HepG2 (cell line): ENCODE data around the gene YY1. TPM values are rescaled to one million over a fixed set of nuclear protein-coding genes. Genes with fewer than 3 reads are reported as not detected.

Source experiments
- DPF2 ChIP-seq: sonication (generic); formaldehyde crosslinking; IDR thresholded peaks from 2 replicates; pipeline ENCODE4 v1.4.0; 2020; ENCODE audit warnings: mild to moderate bottlenecking, low read depth, missing genetic modification reagents, borderline replicate concordance
- EED ChIP-seq: sonication (generic); formaldehyde crosslinking; IDR thresholded peaks from 2 replicates; pipeline ENCODE4 v1.5.0; 2020; ENCODE audit warnings: mild to moderate bottlenecking, missing genetic modification reagents
- FOXA3 ChIP-seq: IDR thresholded peaks from 2 replicates; pipeline ENCODE4 v1.6.1; 2016; ENCODE audit warnings: missing genetic modification reagents, missing compliant biosample characterization
- FOXP1 ChIP-seq, 2 experiments: fragments of 450-650 bp in 1 of 2; IDR thresholded peaks; 2 replicates each; pipeline ENCODE4 v1.6.1; 2017 to 2018; ENCODE audit warnings: antibody characterized with exemption in 1 of 2
- MED8 ChIP-seq: sonication (generic); formaldehyde crosslinking; IDR thresholded peaks from 2 replicates; pipeline ENCODE4 v1.8.1; 2023; ENCODE audit warnings: mild to moderate bottlenecking, missing genetic modification reagents; ENCODE audit not compliant: insufficient replicate concordance
- NFE2 ChIP-seq: sonication (generic); formaldehyde crosslinking; IDR thresholded peaks from 2 replicates; pipeline ENCODE4 v1.4.0; 2020; ENCODE audit warnings: missing genetic modification reagents
- POLR2AphosphoS2 ChIP-seq: IDR thresholded peaks from 2 replicates; pipeline ENCODE4 v1.6.1; 2011; ENCODE audit warnings: low read depth, low read length, improper control_type of control experiment
- SALL2 ChIP-seq: sonication (generic); formaldehyde crosslinking; IDR thresholded peaks from 2 replicates; pipeline ENCODE4 v1.8.1; 2023; ENCODE audit warnings: mild to moderate bottlenecking, missing genetic modification reagents, inconsistent platforms
- SOX6 ChIP-seq, 2 experiments: fragments of 450-650 bp in 1 of 2; sonication (generic) in 1 of 2; formaldehyde crosslinking in 1 of 2; IDR thresholded peaks; 2 replicates each; pipeline versions ENCODE4 v1.4.0 to v1.6.1; 2017 to 2020; ENCODE audit warnings: antibody characterized with exemption in 1 of 2, mild to moderate bottlenecking in 1 of 2, missing genetic modification reagents in 1 of 2
- SP5 ChIP-seq: IDR thresholded peaks from 2 replicates; pipeline ENCODE4 v1.6.1; 2016; ENCODE audit warnings: low read depth, borderline replicate concordance
- SPEN ChIP-seq: sonication (generic); formaldehyde crosslinking; IDR thresholded peaks from 2 replicates; pipeline ENCODE4 v1.5.1; 2020; ENCODE audit warnings: low read depth, mild to moderate bottlenecking, missing genetic modification reagents
- TBX3 ChIP-seq: fragments of 450-650 bp; IDR thresholded peaks from 2 replicates; pipeline ENCODE4 v1.6.1; 2017; ENCODE audit warnings: antibody characterized with exemption, mild to moderate bottlenecking, inconsistent platforms, borderline replicate concordance
- ZFP36L1 ChIP-seq: sonication (generic); formaldehyde crosslinking; IDR thresholded peaks from 2 replicates; pipeline ENCODE4 v1.8.0; 2022; ENCODE audit warnings: mild to moderate bottlenecking, missing genetic modification reagents, moderate library complexity
- ZNF280D ChIP-seq: sonication (generic); formaldehyde crosslinking; IDR thresholded peaks from 2 replicates; pipeline ENCODE4 v1.5.1; 2020; ENCODE audit warnings: mild to moderate bottlenecking, missing genetic modification reagents
- ZNF329 ChIP-seq: sonication (generic); formaldehyde crosslinking; IDR thresholded peaks from 2 replicates; pipeline ENCODE4 v1.9.0; 2021; ENCODE audit warnings: low read depth, mild to moderate bottlenecking, missing genetic modification reagents
- ZNF660 ChIP-seq: sonication (generic); formaldehyde crosslinking; IDR thresholded peaks from 2 replicates; pipeline ENCODE4 v1.5.1; 2020; ENCODE audit warnings: mild to moderate bottlenecking, low read depth, missing genetic modification reagents, borderline replicate concordance
- ZNF710 ChIP-seq: sonication (generic); formaldehyde crosslinking; IDR thresholded peaks from 2 replicates; pipeline ENCODE4 v1.5.0; 2020; ENCODE audit warnings: mild to moderate bottlenecking, missing genetic modification reagents, borderline replicate concordance
- ZNF75D ChIP-seq: sonication (generic); formaldehyde crosslinking; IDR thresholded peaks from 2 replicates; pipeline ENCODE4 v1.8.1; 2023; ENCODE audit warnings: missing genetic modification reagents, mild to moderate bottlenecking, borderline replicate concordance
- ZSCAN12 ChIP-seq: sonication (generic); formaldehyde crosslinking; IDR thresholded peaks from 2 replicates; pipeline ENCODE4 v1.9.0; 2021; ENCODE audit warnings: mild to moderate bottlenecking, missing genetic modification reagents
- polyA plus RNA-seq, 8 experiments: library from polyadenylated mRNA; depleted of rRNA in 3 of 8; stranded (reverse) in 7 of 8; unstranded in 1 of 8; fragments of >200 nt; fragmentation: Illumina TruSeq in 4 of 8; extraction: Trizol in 4 of 8; gene quantifications; 2 replicates each; pipeline versions ENCODE4 v1.2.1 to v1.2.3, GENCODE V29; 2011 to 2016; ENCODE audit warnings: low read depth in 4 of 8, missing spikeins in 1 of 8, mixed read lengths in 1 of 8; ENCODE audit not compliant: insufficient read depth in 1 of 8
- total RNA-seq, 5 experiments: library from RNA; depleted of rRNA; stranded (reverse); fragments of >200 nt; fragmentation: Illumina TruSeq; extraction: Trizol; gene quantifications; 2 replicates each; pipeline ENCODE4 v1.2.3, GENCODE V29; 2016; ENCODE audit warnings: low read depth in 1 of 5
- TF ChIP-seq, protein P1 (sequence below): conservative IDR thresholded peaks from 2 replicates; pipeline ENCODE4 v1.6.1; 2018; ENCODE audit warnings: missing genetic modification reagents

Gene YY1
- total and polyA plus RNA-seq, 2 of the 13 experiments (the other 11 are each of a cell fraction or from before 2014, with no cell fraction given): 29.4 to 68.1 TPM

- TF ChIP-seq ZFP36L1 (CRISPR knock-in tag) (peak; percentile 65; the same call in 1 of the 2 replicates), SOX6 (IDR thresholded peaks at IDR 0.05) (no peak), SOX6 (CRISPR knock-in tag; IDR thresholded peaks at IDR 0.05) (peak; percentile 79), FOXA3 (CRISPR knock-in tag) (peak; percentile 62), ZNF710 (CRISPR knock-in tag) (peak; percentile 61; the same call in 1 of the 2 replicates), NFE2 (CRISPR knock-in tag) (no peak), SALL2 (peak; percentile 85; the same call in 1 of the 2 replicates), MED8 (CRISPR knock-in tag) (peak; percentile 28), ZNF329 (no peak), SP5 (CRISPR knock-in tag) (peak; percentile 79), FOXP1 (IDR thresholded peaks at IDR 0.05) (no peak), FOXP1 (CRISPR knock-in tag; IDR thresholded peaks at IDR 0.05) (peak; percentile 30; the same call in 1 of the 2 replicates), ZNF75D (no peak), ZSCAN12 (CRISPR knock-in tag) (peak; percentile 80; the same call in 1 of the 2 replicates), ZNF660 (CRISPR knock-in tag) (no peak), DPF2 (CRISPR knock-in tag) (no peak), EED (CRISPR knock-in tag) (peak; percentile 41; the same call in 1 of the 2 replicates), ZNF280D (peak; percentile 85), SPEN (CRISPR knock-in tag) (peak; percentile 89), POLR2AphosphoS2 (no peak), TBX3 (peak; percentile 96)
- TF ChIP-seq, protein P1, sequence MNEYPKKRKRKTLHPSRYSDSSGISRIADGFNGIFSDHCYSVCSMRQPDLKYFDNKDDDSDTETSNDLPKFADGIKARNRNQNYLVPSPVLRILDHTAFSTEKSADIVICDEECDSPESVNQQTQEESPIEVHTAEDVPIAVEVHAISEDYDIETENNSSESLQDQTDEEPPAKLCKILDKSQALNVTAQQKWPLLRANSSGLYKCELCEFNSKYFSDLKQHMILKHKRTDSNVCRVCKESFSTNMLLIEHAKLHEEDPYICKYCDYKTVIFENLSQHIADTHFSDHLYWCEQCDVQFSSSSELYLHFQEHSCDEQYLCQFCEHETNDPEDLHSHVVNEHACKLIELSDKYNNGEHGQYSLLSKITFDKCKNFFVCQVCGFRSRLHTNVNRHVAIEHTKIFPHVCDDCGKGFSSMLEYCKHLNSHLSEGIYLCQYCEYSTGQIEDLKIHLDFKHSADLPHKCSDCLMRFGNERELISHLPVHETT: peak; percentile 91
Observed at GRCh38 chr14:100192672-100193416, 46.1 kb upstream of the YY1 start (continued).
